ENCODE measurements around the gene MDFI. TPM values are rescaled to one million over a fixed set of nuclear protein-coding genes. Genes with fewer than 3 reads are reported as not detected.

MDFI gene
- total RNA-seq, 2 experiments from 2014 or later: not detected

- Mint-ChIP-seq H3K4me1 (no peaks in the 10 kb centered on the region), H3K4me3 (no peak overlapping the region), H3K27ac (no peak overlapping the region), H3K9me3 (ENCODE audit: low read depth) (peaks cover 2% of the 10 kb centered on the region), H3K36me3 (ENCODE audit: low read depth) (no peaks in the 10 kb centered on the region), H3K27me3 (peaks cover 17% of the 10 kb centered on the region)
- DNase-seq: no peak
- ChIA-PET POLR2A (no interaction called here), CTCF (interaction anchor here (1.1 kb wide), 1 partner anchor 238 kb away, joined by 4 read pairs; no protein-coding TSS in a partner anchor)
- no peak for ATAC-seq
- intact Hi-C loops (cut with DNase I, micrococcal nuclease): no loop called here
Observed at GRCh38 chr6:41664271-41664670, 26.0 kb downstream of the MDFI start.

- H3K36me3 Mint-ChIP-seq (ENCODE audit: low read depth): no peaks in the 10 kb centered on the region
- intact Hi-C loops (cut with DNase I, micrococcal nuclease): no loop called here
- no peaks in the 10 kb centered on the region for H3K4me1 Mint-ChIP-seq
- no peak overlapping the region for H3K4me3 Mint-ChIP-seq
- H3K27me3 Mint-ChIP-seq: peaks cover 18% of the 10 kb centered on the region
- ATAC-seq: no peak
- DNase-seq: no peak
- ChIA-PET POLR2A (no interaction called here), CTCF (no interaction called here)
- peaks cover 3% of the 10 kb centered on the region for H3K9me3 Mint-ChIP-seq (ENCODE audit: low read depth)
- no peak overlapping the region for H3K27ac Mint-ChIP-seq
Observed at GRCh38 chr6:41667195-41667594, 28.9 kb downstream of the MDFI start.

GRCh38 chr6:41668968-41669367 lies 30.7 kb downstream of the MDFI start:
- H3K4me1 Mint-ChIP-seq: no peaks in the 10 kb centered on the region
- peaks cover 11% of the 10 kb centered on the region for H3K27me3 Mint-ChIP-seq

GRCh38 chr6:41670703-41671360 lies 32.6 kb downstream of the MDFI start:
- intact Hi-C loops (cut with DNase I, micrococcal nuclease): no loop called here
- H3K27ac Mint-ChIP-seq: no peak overlapping the region
- no peaks in the 10 kb centered on the region for H3K4me1 Mint-ChIP-seq
- DNase-seq: no peak
- H3K36me3 Mint-ChIP-seq (ENCODE audit: low read depth): no peaks in the 10 kb centered on the region
- ChIA-PET CTCF (interaction anchor here (1.6 kb wide), 1 partner anchor 13 kb away, joined by 5 read pairs; no protein-coding TSS in a partner anchor), POLR2A (no interaction called here)
- H3K4me3 Mint-ChIP-seq: no peak overlapping the region
- H3K9me3 Mint-ChIP-seq (ENCODE audit: low read depth): peaks cover 3% of the 10 kb centered on the region
- ATAC-seq: no peak
- H3K27me3 Mint-ChIP-seq: peaks cover 11% of the 10 kb centered on the region

More at GRCh38 chr6:41668968-41669367, 30.7 kb downstream of the MDFI start:
- Mint-ChIP-seq H3K27ac (no peak overlapping the region), H3K4me3 (no peak overlapping the region), H3K36me3 (ENCODE audit: low read depth) (no peaks in the 10 kb centered on the region), H3K9me3 (ENCODE audit: low read depth) (peaks cover 3% of the 10 kb centered on the region)
- ATAC-seq (no peak), DNase-seq (no peak)
- POLR2A ChIA-PET: no interaction called here
- intact Hi-C loops (cut with DNase I, micrococcal nuclease): no loop called here
- CTCF ChIA-PET: no interaction called here

- Mint-ChIP-seq H3K4me3 (no peak overlapping the region), H3K4me1 (no peaks in the 10 kb centered on the region), H3K36me3 (ENCODE audit: low read depth) (no peaks in the 10 kb centered on the region), H3K27ac (no peak overlapping the region), H3K27me3 (peaks cover 11% of the 10 kb centered on the region), H3K9me3 (ENCODE audit: low read depth) (peaks cover 3% of the 10 kb centered on the region)
- ATAC-seq (no peak), DNase-seq (no peak)
- intact Hi-C loops (cut with DNase I, micrococcal nuclease): no loop called here
- ChIA-PET CTCF (interaction anchor here (1.6 kb wide), 1 partner anchor 12 kb away, joined by 5 read pairs; no protein-coding TSS in a partner anchor), POLR2A (no interaction called here)
Observed at GRCh38 chr6:41671376-41671775, 33.1 kb downstream of the MDFI start.

- no peak overlapping the region for H3K27ac Mint-ChIP-seq
- no peak for DNase-seq
- H3K9me3 Mint-ChIP-seq (ENCODE audit: low read depth): peaks cover 3% of the 10 kb centered on the region
- H3K36me3 Mint-ChIP-seq (ENCODE audit: low read depth): no peaks in the 10 kb centered on the region
- ChIA-PET CTCF (interaction anchor here (0.6 kb wide), 1 partner anchor 25 kb away, joined by 3 read pairs; no protein-coding TSS in a partner anchor), POLR2A (no interaction called here)
- H3K4me3 Mint-ChIP-seq: no peak overlapping the region
- H3K4me1 Mint-ChIP-seq: no peaks in the 10 kb centered on the region
- intact Hi-C loops (cut with DNase I, micrococcal nuclease): no loop called here
- peaks cover 11% of the 10 kb centered on the region for H3K27me3 Mint-ChIP-seq
- ATAC-seq: no peak
Observed at GRCh38 chr6:41672016-41672415, 33.7 kb downstream of the MDFI start.

- ATAC-seq (no peak), DNase-seq (no peak)
- Mint-ChIP-seq H3K27me3 (peaks cover 9% of the 10 kb centered on the region), H3K4me3 (no peak overlapping the region), H3K4me1 (no peaks in the 10 kb centered on the region), H3K36me3 (ENCODE audit: low read depth) (no peaks in the 10 kb centered on the region), H3K9me3 (ENCODE audit: low read depth) (peaks cover 3% of the 10 kb centered on the region), H3K27ac (no peak overlapping the region)
- POLR2A ChIA-PET: no interaction called here
- CTCF ChIA-PET: interaction anchor here (0.6 to 1.4 kb wide), 4 partner anchors 13 to 305 kb away, joined by 3 to 4 read pairs (median 3); no protein-coding TSS in a partner anchor
- intact Hi-C loops (cut with DNase I, micrococcal nuclease): no loop called here
Observed at GRCh38 chr6:41672816-41673703, 34.8 kb downstream of the MDFI start.

- CTCF ChIA-PET: interaction anchor here (1.1 to 1.5 kb wide), 3 partner anchors 10 to 306 kb away, joined by 3 to 4 read pairs (median 3); no protein-coding TSS in a partner anchor
- POLR2A ChIA-PET: no interaction called here
- Mint-ChIP-seq H3K27ac (no peak overlapping the region), H3K27me3 (peaks cover 9% of the 10 kb centered on the region), H3K4me3 (no peak overlapping the region), H3K9me3 (ENCODE audit: low read depth) (peaks cover 3% of the 10 kb centered on the region), H3K36me3 (ENCODE audit: low read depth) (no peaks in the 10 kb centered on the region), H3K4me1 (no peaks in the 10 kb centered on the region)
- DNase-seq (no peak), ATAC-seq (no peak)
- intact Hi-C loops (cut with DNase I, micrococcal nuclease): no loop called here
Observed at GRCh38 chr6:41673704-41674000, 35.4 kb downstream of the MDFI start.

- DNase-seq (no peak), ATAC-seq (no peak)
- no peaks in the 10 kb centered on the region for H3K4me1 Mint-ChIP-seq
- CTCF ChIA-PET: interaction anchor here (1.1 to 1.5 kb wide), 2 partner anchors 9 to 11 kb away, joined by 3 read pairs; no protein-coding TSS in a partner anchor
- no peak overlapping the region for H3K4me3 Mint-ChIP-seq
- POLR2A ChIA-PET: no interaction called here
- H3K36me3 Mint-ChIP-seq (ENCODE audit: low read depth): no peaks in the 10 kb centered on the region
- intact Hi-C loops (cut with DNase I, micrococcal nuclease): no loop called here
- H3K27ac Mint-ChIP-seq: no peak overlapping the region
- peaks cover 9% of the 10 kb centered on the region for H3K27me3 Mint-ChIP-seq
- H3K9me3 Mint-ChIP-seq (ENCODE audit: low read depth): no peaks in the 10 kb centered on the region
Observed at GRCh38 chr6:41674231-41675000, 36.1 kb downstream of the MDFI start.

GRCh38 chr6:41675176-41675775 lies 37.0 kb downstream of the MDFI start:
- intact Hi-C loops (cut with DNase I, micrococcal nuclease): no loop called here
- Mint-ChIP-seq H3K36me3 (ENCODE audit: low read depth) (no peaks in the 10 kb centered on the region), H3K9me3 (ENCODE audit: low read depth) (no peaks in the 10 kb centered on the region), H3K27me3 (peaks cover 9% of the 10 kb centered on the region), H3K4me1 (no peaks in the 10 kb centered on the region), H3K27ac (no peak overlapping the region), H3K4me3 (no peak overlapping the region)
- POLR2A ChIA-PET: no interaction called here
- no peak for DNase-seq
- ATAC-seq: no peak
- CTCF ChIA-PET: interaction anchor here (1.5 kb wide), 1 partner anchor 8 kb away, joined by 3 read pairs; no protein-coding TSS in a partner anchor

- CTCF ChIA-PET: no interaction called here
- POLR2A ChIA-PET: no interaction called here
- no peak overlapping the region for H3K27ac Mint-ChIP-seq
- no peaks in the 10 kb centered on the region for H3K9me3 Mint-ChIP-seq (ENCODE audit: low read depth)
- ATAC-seq (no peak), DNase-seq (no peak)
- peaks cover 5% of the 10 kb centered on the region for H3K27me3 Mint-ChIP-seq
- intact Hi-C loops (cut with DNase I, micrococcal nuclease): no loop called here
- H3K4me1 Mint-ChIP-seq: no peaks in the 10 kb centered on the region
- no peaks in the 10 kb centered on the region for H3K36me3 Mint-ChIP-seq (ENCODE audit: low read depth)
- H3K4me3 Mint-ChIP-seq: no peak overlapping the region
Observed at GRCh38 chr6:41675992-41676391, 37.7 kb downstream of the MDFI start.

Data from activated CD4-positive, alpha-beta T cell treated with anti-CD3 and anti-CD28 coated beads for 36 hours (primary cell).